Measurements from ENCODE around the gene MYDGF. TPM values are rescaled to one million over a fixed set of nuclear protein-coding genes. Genes with fewer than 3 reads are reported as not detected.

MYDGF gene
- total RNA-seq, 1 experiment from 2014 or later = 128 TPM

DNA sequence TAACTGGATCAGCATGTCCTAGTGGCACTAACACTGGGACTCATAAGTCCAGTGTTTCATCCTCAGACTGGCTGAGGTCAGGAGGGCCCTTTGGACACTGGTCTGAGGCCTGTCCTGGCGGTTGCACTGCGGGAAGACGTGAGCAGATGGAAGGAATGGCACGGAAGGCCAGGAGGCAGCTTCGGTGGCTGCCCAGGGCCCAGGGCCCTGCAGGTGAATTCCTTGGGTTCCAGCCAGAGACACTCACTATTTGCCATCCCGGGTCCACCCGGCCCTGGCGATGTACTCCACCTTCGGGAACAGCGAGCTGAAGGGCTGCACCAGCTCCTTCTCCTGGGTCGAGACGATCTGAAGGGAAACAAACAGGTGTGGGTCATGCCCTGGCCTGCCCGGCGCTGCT is 27.2 kb upstream of the MYDGF start:
- Histone ChIP-seq H3K36me3 (ENCODE audit: insufficient read depth, low read length, poor library complexity, severe bottlenecking) (peaks cover 47% of the 10 kb centered on the region), H3K27me3 (replicated peaks; ENCODE audit: insufficient read depth, low read depth, low read length, poor library complexity) (no peaks in the 10 kb centered on the region), H3K27ac (ENCODE audit: low read depth, low read length, poor library complexity, severe bottlenecking) (no peak overlapping the region), H3K4me1 (ENCODE audit: insufficient read depth, low read length, poor library complexity, severe bottlenecking) (no peaks in the 10 kb centered on the region), H3K9me3 (ENCODE audit: low read depth, low read length, poor library complexity, severe bottlenecking) (no peaks in the 10 kb centered on the region), H3K4me3 (ENCODE audit: low read depth, low read length, poor library complexity, severe bottlenecking) (no peak overlapping the region)
- CTCF ChIA-PET = no interaction called here
- intact Hi-C loops (cut with micrococcal nuclease; ENCODE audit: unreplicated experiment) = no loop called here
- POLR2A ChIA-PET (ENCODE audit: low non-redundant PET) = no interaction called here
- no peak for DNase-seq (ENCODE audit: low spot score)
- BruUV-seq (replicated peaks) = no TSS peak
- TF ChIP-seq, protein P1, sequence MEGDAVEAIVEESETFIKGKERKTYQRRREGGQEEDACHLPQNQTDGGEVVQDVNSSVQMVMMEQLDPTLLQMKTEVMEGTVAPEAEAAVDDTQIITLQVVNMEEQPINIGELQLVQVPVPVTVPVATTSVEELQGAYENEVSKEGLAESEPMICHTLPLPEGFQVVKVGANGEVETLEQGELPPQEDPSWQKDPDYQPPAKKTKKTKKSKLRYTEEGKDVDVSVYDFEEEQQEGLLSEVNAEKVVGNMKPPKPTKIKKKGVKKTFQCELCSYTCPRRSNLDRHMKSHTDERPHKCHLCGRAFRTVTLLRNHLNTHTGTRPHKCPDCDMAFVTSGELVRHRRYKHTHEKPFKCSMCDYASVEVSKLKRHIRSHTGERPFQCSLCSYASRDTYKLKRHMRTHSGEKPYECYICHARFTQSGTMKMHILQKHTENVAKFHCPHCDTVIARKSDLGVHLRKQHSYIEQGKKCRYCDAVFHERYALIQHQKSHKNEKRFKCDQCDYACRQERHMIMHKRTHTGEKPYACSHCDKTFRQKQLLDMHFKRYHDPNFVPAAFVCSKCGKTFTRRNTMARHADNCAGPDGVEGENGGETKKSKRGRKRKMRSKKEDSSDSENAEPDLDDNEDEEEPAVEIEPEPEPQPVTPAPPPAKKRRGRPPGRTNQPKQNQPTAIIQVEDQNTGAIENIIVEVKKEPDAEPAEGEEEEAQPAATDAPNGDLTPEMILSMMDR (conservative IDR thresholded peaks at IDR 0.05; ENCODE audit: low read depth, low read length) = no peak
- no peak for TF ChIP-seq EZH2 (IDR thresholded peaks at IDR 0.05; ENCODE audit: borderline replicate concordance, low read depth, low read length, poor library complexity, severe bottlenecking)

DNA sequence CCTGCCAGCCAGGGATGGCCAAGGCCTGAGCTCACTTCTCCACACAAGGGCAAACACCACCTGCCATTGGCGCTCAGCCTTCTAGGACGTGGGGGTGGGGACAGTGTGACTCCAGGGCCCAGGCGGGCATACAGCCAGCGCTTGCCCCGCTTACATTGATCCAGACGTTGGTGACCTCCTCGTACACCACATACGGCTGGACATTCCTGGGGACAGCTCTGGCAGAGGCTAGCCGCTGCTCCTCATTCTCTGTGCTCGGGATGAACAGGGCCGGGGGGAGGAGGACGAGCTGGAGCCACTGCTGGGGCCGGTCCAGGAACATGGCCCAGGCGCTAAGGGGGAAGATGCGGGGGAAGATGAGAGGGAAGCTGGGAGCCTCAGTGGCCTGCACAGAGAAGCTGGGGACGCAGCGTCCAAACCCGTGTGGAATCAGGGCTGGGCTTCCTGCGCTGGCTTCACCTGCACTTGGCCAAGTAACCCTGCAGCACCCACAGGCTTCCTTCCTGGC is 25.1 kb upstream of the MYDGF start:
- Histone ChIP-seq H3K9me3 (ENCODE audit: low read depth, low read length, poor library complexity, severe bottlenecking) (no peaks in the 10 kb centered on the region), H3K27me3 (replicated peaks; ENCODE audit: insufficient read depth, low read depth, low read length, poor library complexity) (no peaks in the 10 kb centered on the region), H3K27ac (ENCODE audit: low read depth, low read length, poor library complexity, severe bottlenecking) (peak overlapping the region; percentile 39), H3K4me1 (ENCODE audit: insufficient read depth, low read length, poor library complexity, severe bottlenecking) (no peaks in the 10 kb centered on the region), H3K36me3 (ENCODE audit: insufficient read depth, low read length, poor library complexity, severe bottlenecking) (peaks cover 40% of the 10 kb centered on the region), H3K4me3 (ENCODE audit: low read depth, low read length, poor library complexity, severe bottlenecking) (no peak overlapping the region)
- no peak for DNase-seq (ENCODE audit: low spot score)
- POLR2A ChIA-PET (ENCODE audit: low non-redundant PET) = no interaction called here
- TF ChIP-seq EZH2 (IDR thresholded peaks at IDR 0.05; ENCODE audit: borderline replicate concordance, low read depth, low read length, poor library complexity, severe bottlenecking) = no peak
- TF ChIP-seq, protein P1 (conservative IDR thresholded peaks at IDR 0.05; ENCODE audit: low read depth, low read length) = no peak
- intact Hi-C loops (cut with micrococcal nuclease; ENCODE audit: unreplicated experiment) = no loop called here
- BruUV-seq (replicated peaks) = no TSS peak
- CTCF ChIA-PET = interaction anchor here (0.6 kb wide), 1 partner anchor 106 kb away, joined by 4 read pairs; no protein-coding TSS in a partner anchor

DNA sequence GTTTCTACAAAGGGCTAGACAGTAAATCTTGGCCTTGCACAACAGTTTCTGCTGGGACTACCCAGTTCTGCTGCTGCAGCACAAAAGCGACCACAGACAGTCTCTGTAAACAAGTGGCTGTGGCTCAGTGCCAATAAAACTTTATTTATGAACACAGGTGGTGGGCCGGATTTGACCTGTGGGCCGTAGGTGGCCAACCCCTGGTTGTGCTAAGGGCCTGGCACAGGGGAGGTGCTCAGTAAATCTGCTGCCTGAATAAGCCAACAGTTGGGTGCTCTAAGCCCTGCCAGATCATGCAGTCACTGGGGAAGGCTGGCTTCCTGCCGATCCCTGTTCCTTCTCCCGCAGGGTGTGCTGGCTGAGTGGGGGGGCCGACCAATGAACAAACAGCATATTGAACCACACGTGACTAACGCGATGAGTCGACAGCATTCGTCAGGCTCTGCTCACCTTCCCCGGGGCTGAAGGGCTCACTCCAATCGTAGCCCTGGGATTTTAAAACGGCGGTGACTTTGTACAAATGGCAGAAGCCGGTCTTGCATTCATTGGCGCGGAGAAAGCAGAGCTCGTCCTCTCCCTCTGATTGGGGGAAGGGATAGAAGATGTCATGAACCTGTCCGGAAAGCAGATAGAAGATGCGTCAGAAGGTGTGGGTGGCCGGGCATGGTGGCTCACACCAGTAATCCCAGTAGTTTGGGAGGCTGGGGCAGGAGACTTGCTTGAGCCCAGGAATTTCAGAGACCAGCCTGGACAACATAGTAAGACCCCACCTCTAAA is 24.3 kb upstream of the MYDGF start:
- Histone ChIP-seq H3K9me3 (ENCODE audit: low read depth, low read length, poor library complexity, severe bottlenecking) (no peaks in the 10 kb centered on the region), H3K36me3 (ENCODE audit: insufficient read depth, low read length, poor library complexity, severe bottlenecking) (peaks cover 38% of the 10 kb centered on the region), H3K27ac (ENCODE audit: low read depth, low read length, poor library complexity, severe bottlenecking) (peak overlapping the region; percentile 39), H3K27me3 (replicated peaks; ENCODE audit: insufficient read depth, low read depth, low read length, poor library complexity) (no peaks in the 10 kb centered on the region), H3K4me1 (ENCODE audit: insufficient read depth, low read length, poor library complexity, severe bottlenecking) (no peaks in the 10 kb centered on the region), H3K4me3 (ENCODE audit: low read depth, low read length, poor library complexity, severe bottlenecking) (no peak overlapping the region)
- BruUV-seq (replicated peaks) = no TSS peak
- DNase-seq (ENCODE audit: low spot score) = peak; percentile 88
- ChIA-PET CTCF (interaction anchor here (0.6 kb wide), 1 partner anchor 107 kb away, joined by 4 read pairs; no protein-coding TSS in a partner anchor), POLR2A (ENCODE audit: low non-redundant PET) (no interaction called here)
- TF ChIP-seq, protein P1 (conservative IDR thresholded peaks at IDR 0.05; ENCODE audit: low read depth, low read length) = no peak
- TF ChIP-seq EZH2 (IDR thresholded peaks at IDR 0.05; ENCODE audit: borderline replicate concordance, low read depth, low read length, poor library complexity, severe bottlenecking) = no peak
- intact Hi-C loops (cut with micrococcal nuclease; ENCODE audit: unreplicated experiment) = no loop called here
